ENCODE measurements around the gene MSI2.

Gene MSI2

GRCh38 chr17:57234061-57234738 is 22.1 kb upstream of the MSI2 start:
- Histone ChIP-seq H3K36me3 (ENCODE audit: control insufficient read depth, low read length) (no peaks in the 10 kb centered on the region), H3K27me3 (ENCODE audit: control insufficient read depth, low read length) (peaks cover 6% of the 10 kb centered on the region), H3K79me2 (ENCODE audit: control insufficient read depth, low read length) (no peaks in the 10 kb centered on the region), H3K4me2 (ENCODE audit: low read length) (no peak overlapping the region), H3K4me1 (ENCODE audit: control insufficient read depth, low read length) (no peaks in the 10 kb centered on the region), H4K20me1 (ENCODE audit: control insufficient read depth, insufficient read depth, low read depth, low read length) (no peaks in the 10 kb centered on the region), H3K4me3 (ENCODE audit: low read length) (no peak overlapping the region), H3K27ac (ENCODE audit: low read depth, low read length) (no peak overlapping the region), H3K9me2 (replicated peaks; ENCODE audit: control insufficient read depth, low read length) (no peaks in the 10 kb centered on the region), H3K9me3 (ENCODE audit: control insufficient read depth, insufficient read depth, low read length) (no peaks in the 10 kb centered on the region), H3F3A (ENCODE audit: control insufficient read depth, insufficient read depth) (no peaks in the 10 kb centered on the region)
- TF ChIP-seq CTCF (IDR thresholded peaks at IDR 0.05; ENCODE audit: low read depth, low read length, poor library complexity, severe bottlenecking) (no peak), EZH2phosphoT487 (IDR thresholded peaks at IDR 0.05; ENCODE audit: borderline replicate concordance, low read length) (no peak)

GRCh38 chr17:57234739-57235092 is 21.6 kb upstream of the MSI2 start:
- no peak for TF ChIP-seq EZH2phosphoT487 (IDR thresholded peaks at IDR 0.05; ENCODE audit: borderline replicate concordance, low read length)
- no peak for TF ChIP-seq CTCF (IDR thresholded peaks at IDR 0.05; ENCODE audit: low read depth, low read length, poor library complexity, severe bottlenecking)
- no peaks in the 10 kb centered on the region for H3K79me2 ChIP-seq (ENCODE audit: control insufficient read depth, low read length)
- H3K36me3 ChIP-seq (ENCODE audit: control insufficient read depth, low read length) = no peaks in the 10 kb centered on the region
- H3K27ac ChIP-seq (ENCODE audit: low read depth, low read length) = no peak overlapping the region
- no peak overlapping the region for H3K4me3 ChIP-seq (ENCODE audit: low read length)
- no peaks in the 10 kb centered on the region for H4K20me1 ChIP-seq (ENCODE audit: control insufficient read depth, insufficient read depth, low read depth, low read length)
- H3K9me3 ChIP-seq (ENCODE audit: control insufficient read depth, insufficient read depth, low read length) = no peaks in the 10 kb centered on the region
- no peaks in the 10 kb centered on the region for H3K4me1 ChIP-seq (ENCODE audit: control insufficient read depth, low read length)
- no peaks in the 10 kb centered on the region for H3K9me2 ChIP-seq (replicated peaks; ENCODE audit: control insufficient read depth, low read length)
- peaks cover 6% of the 10 kb centered on the region for H3K27me3 ChIP-seq (ENCODE audit: control insufficient read depth, low read length)
- H3K4me2 ChIP-seq (ENCODE audit: low read length) = no peak overlapping the region
- H3F3A ChIP-seq (ENCODE audit: control insufficient read depth, insufficient read depth) = no peaks in the 10 kb centered on the region

GRCh38 chr17:57235124-57235523 is 21.2 kb upstream of the MSI2 start:
- Histone ChIP-seq H4K20me1 (ENCODE audit: control insufficient read depth, insufficient read depth, low read depth, low read length) (no peaks in the 10 kb centered on the region), H3K9me2 (replicated peaks; ENCODE audit: control insufficient read depth, low read length) (no peaks in the 10 kb centered on the region), H3F3A (ENCODE audit: control insufficient read depth, insufficient read depth) (no peaks in the 10 kb centered on the region), H3K4me1 (ENCODE audit: control insufficient read depth, low read length) (no peaks in the 10 kb centered on the region), H3K79me2 (ENCODE audit: control insufficient read depth, low read length) (no peaks in the 10 kb centered on the region), H3K27me3 (ENCODE audit: control insufficient read depth, low read length) (peaks cover 6% of the 10 kb centered on the region), H3K36me3 (ENCODE audit: control insufficient read depth, low read length) (no peaks in the 10 kb centered on the region), H3K27ac (ENCODE audit: low read depth, low read length) (no peak overlapping the region), H3K4me2 (ENCODE audit: low read length) (no peak overlapping the region), H3K4me3 (ENCODE audit: low read length) (no peak overlapping the region), H3K9me3 (ENCODE audit: control insufficient read depth, insufficient read depth, low read length) (no peaks in the 10 kb centered on the region)
- TF ChIP-seq EZH2phosphoT487 (IDR thresholded peaks at IDR 0.05; ENCODE audit: borderline replicate concordance, low read length) (no peak), CTCF (IDR thresholded peaks at IDR 0.05; ENCODE audit: low read depth, low read length, poor library complexity, severe bottlenecking) (no peak)

Data from DOHH2 (cell line).